ENCODE results near the gene SEPHS1.

Gene SEPHS1

DNA sequence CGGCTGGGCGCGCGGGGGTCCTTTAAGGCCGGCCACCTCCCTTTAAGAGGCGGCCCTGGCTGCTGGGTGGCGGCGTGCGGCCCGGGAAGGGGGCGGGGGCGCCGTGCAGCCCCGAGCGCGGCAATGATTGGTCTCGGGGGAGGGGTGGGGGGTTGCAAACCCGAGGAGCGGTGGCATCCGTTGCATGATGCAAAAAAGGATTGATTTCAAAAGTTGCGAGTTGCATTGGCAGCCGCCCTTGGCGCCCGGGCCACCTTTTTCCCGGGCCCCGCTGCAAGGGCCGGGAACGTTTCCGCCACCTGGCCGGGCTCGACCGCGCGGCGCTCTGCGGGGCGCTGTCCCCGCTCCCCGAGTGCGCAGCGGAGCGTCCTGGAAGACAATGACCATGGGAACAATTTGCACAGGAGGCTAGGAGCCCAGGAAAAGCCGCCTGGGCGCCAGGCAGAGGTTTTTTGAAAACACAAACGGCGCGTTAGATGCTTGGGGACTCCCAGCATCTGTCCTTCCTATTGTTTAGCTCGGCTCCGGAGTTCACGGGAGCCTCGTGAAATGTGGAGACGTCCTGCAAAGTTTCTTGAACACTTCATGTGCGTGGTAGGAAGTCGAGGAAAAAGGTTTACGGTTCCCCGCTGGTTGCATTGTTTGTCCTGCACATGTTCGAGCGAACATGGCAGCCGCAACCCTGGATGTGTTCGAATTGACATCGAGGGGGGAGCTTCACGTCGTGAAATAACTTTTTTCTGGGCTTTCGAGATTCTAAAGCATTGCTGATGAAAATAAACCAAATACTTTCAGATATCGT, at the start of gene SEPHS1 (continued):
- peak; percentile 88; the same call in 1 of the 2 replicates for TF ChIP-seq ZSCAN30 (tag by site-specific recombination; IDR thresholded peaks at IDR 0.05)
- TF ChIP-seq ZNF140 (tag by site-specific recombination; IDR thresholded peaks at IDR 0.05) = no peak
- no peak for TF ChIP-seq ZNF521 (tag by site-specific recombination; IDR thresholded peaks at IDR 0.05)
- peak; percentile 10; the same call in 1 of the 2 replicates for TF ChIP-seq ZFP69B (tag by site-specific recombination; IDR thresholded peaks at IDR 0.05)
- TF ChIP-seq ZNF555 (tag by site-specific recombination; conservative IDR thresholded peaks at IDR 0.05) = no peak
- no peak for TF ChIP-seq ZNF146 (tag by site-specific recombination; IDR thresholded peaks at IDR 0.05)
- no peak for TF ChIP-seq ZNF473 (tag by site-specific recombination; IDR thresholded peaks at IDR 0.05)
- no peak for TF ChIP-seq ZNF157 (tag by site-specific recombination; IDR thresholded peaks at IDR 0.05)
- no peak for TF ChIP-seq ZNF23 (tag by site-specific recombination; IDR thresholded peaks at IDR 0.05; ENCODE audit: borderline replicate concordance)
- 0 out of 2 replicates have a peak, but pooled peaks have one; percentile 38 for TF ChIP-seq GLIS1 (tag by site-specific recombination; IDR thresholded peaks at IDR 0.05)
- no peak for TF ChIP-seq ZNF530 (tag by site-specific recombination; IDR thresholded peaks at IDR 0.05; ENCODE audit: low read depth)
- peak; percentile 38; the same call in 1 of the 2 replicates for TF ChIP-seq ZNF24 (tag by site-specific recombination; IDR thresholded peaks at IDR 0.05)
- TF ChIP-seq ZNF501 (tag by site-specific recombination; IDR thresholded peaks at IDR 0.05) = peak; percentile 47; the same call in 1 of the 2 replicates
- no peak for TF ChIP-seq ZBTB48 (tag by site-specific recombination; IDR thresholded peaks at IDR 0.05)
- no peak for TF ChIP-seq ZNF211 (tag by site-specific recombination; IDR thresholded peaks at IDR 0.05; ENCODE audit: low read depth)
- TF ChIP-seq ZNF664 (tag by site-specific recombination; IDR thresholded peaks at IDR 0.05) = no peak
- no peak for TF ChIP-seq ZNF701 (tag by site-specific recombination; IDR thresholded peaks at IDR 0.05)
- TF ChIP-seq, protein P1, sequence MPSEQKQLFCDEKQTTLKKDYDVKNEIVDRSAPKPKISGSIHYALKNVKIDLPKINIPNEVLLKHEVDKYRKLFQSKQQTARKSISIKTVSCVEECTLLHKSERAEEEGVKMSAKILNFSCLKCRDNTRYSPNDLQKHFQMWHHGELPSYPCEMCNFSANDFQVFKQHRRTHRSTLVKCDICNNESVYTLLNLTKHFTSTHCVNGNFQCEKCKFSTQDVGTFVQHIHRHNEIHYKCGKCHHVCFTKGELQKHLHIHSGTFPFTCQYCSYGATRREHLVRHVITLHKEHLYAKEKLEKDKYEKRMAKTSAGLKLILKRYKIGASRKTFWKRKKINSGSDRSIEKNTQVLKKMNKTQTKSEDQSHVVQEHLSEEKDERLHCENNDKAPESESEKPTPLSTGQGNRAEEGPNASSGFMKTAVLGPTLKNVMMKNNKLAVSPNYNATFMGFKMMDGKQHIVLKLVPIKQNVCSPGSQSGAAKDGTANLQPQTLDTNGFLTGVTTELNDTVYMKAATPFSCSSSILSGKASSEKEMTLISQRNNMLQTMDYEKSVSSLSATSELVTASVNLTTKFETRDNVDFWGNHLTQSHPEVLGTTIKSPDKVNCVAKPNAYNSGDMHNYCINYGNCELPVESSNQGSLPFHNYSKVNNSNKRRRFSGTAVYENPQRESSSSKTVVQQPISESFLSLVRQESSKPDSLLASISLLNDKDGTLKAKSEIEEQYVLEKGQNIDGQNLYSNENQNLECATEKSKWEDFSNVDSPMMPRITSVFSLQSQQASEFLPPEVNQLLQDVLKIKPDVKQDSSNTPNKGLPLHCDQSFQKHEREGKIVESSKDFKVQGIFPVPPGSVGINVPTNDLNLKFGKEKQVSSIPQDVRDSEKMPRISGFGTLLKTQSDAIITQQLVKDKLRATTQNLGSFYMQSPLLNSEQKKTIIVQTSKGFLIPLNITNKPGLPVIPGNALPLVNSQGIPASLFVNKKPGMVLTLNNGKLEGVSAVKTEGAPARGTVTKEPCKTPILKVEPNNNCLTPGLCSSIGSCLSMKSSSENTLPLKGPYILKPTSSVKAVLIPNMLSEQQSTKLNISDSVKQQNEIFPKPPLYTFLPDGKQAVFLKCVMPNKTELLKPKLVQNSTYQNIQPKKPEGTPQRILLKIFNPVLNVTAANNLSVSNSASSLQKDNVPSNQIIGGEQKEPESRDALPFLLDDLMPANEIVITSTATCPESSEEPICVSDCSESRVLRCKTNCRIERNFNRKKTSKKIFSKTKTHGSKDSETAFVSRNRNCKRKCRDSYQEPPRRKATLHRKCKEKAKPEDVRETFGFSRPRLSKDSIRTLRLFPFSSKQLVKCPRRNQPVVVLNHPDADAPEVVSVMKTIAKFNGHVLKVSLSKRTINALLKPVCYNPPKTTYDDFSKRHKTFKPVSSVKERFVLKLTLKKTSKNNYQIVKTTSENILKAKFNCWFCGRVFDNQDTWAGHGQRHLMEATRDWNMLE (tag by site-specific recombination; conservative IDR thresholded peaks at IDR 0.05; ENCODE audit: low read depth) = no peak
- TF ChIP-seq, protein P2, sequence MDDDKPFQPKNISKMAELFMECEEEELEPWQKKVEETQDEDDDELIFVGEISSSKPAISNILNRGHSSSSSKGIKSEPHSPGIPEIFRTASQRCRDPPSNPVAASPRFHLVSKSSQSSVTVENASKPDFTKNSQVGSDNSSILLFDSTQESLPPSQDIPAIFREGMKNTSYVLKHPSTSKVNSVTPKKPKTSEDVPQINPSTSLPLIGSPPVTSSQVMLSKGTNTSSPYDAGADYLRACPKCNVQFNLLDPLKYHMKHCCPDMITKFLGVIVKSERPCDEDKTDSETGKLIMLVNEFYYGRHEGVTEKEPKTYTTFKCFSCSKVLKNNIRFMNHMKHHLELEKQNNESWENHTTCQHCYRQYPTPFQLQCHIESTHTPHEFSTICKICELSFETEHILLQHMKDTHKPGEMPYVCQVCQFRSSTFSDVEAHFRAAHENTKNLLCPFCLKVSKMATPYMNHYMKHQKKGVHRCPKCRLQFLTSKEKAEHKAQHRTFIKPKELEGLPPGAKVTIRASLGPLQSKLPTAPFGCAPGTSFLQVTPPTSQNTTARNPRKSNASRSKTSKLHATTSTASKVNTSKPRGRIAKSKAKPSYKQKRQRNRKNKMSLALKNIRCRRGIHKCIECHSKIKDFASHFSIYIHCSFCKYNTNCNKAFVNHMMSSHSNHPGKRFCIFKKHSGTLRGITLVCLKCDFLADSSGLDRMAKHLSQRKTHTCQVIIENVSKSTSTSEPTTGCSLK (tag by site-specific recombination; IDR thresholded peaks at IDR 0.05) = no peak
- TF ChIP-seq ZNF404 (tag by site-specific recombination; IDR thresholded peaks at IDR 0.05) = no peak
- no peak for TF ChIP-seq ZNF416 (tag by site-specific recombination; IDR thresholded peaks at IDR 0.05)
- TF ChIP-seq, protein P3, sequence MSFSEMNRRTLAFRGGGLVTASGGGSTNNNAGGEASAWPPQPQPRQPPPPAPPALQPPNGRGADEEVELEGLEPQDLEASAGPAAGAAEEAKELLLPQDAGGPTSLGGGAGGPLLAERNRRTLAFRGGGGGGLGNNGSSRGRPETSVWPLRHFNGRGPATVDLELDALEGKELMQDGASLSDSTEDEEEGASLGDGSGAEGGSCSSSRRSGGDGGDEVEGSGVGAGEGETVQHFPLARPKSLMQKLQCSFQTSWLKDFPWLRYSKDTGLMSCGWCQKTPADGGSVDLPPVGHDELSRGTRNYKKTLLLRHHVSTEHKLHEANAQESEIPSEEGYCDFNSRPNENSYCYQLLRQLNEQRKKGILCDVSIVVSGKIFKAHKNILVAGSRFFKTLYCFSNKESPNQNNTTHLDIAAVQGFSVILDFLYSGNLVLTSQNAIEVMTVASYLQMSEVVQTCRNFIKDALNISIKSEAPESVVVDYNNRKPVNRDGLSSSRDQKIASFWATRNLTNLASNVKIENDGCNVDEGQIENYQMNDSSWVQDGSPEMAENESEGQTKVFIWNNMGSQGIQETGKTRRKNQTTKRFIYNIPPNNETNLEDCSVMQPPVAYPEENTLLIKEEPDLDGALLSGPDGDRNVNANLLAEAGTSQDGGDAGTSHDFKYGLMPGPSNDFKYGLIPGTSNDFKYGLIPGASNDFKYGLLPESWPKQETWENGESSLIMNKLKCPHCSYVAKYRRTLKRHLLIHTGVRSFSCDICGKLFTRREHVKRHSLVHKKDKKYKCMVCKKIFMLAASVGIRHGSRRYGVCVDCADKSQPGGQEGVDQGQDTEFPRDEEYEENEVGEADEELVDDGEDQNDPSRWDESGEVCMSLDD (tag by site-specific recombination; IDR thresholded peaks at IDR 0.05) = peak; percentile 63
- TF ChIP-seq IKZF3 (tag by site-specific recombination; IDR thresholded peaks at IDR 0.05) = peak; percentile 78
- TF ChIP-seq ZNF596 (tag by site-specific recombination; IDR thresholded peaks at IDR 0.05) = no peak
- TF ChIP-seq, protein P4, sequence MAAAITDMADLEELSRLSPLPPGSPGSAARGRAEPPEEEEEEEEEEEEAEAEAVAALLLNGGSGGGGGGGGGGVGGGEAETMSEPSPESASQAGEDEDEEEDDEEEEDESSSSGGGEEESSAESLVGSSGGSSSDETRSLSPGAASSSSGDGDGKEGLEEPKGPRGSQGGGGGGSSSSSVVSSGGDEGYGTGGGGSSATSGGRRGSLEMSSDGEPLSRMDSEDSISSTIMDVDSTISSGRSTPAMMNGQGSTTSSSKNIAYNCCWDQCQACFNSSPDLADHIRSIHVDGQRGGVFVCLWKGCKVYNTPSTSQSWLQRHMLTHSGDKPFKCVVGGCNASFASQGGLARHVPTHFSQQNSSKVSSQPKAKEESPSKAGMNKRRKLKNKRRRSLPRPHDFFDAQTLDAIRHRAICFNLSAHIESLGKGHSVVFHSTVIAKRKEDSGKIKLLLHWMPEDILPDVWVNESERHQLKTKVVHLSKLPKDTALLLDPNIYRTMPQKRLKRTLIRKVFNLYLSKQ (tag by site-specific recombination; IDR thresholded peaks at IDR 0.05; ENCODE audit: borderline replicate concordance) = no peak
- TF ChIP-seq WT1 (tag by site-specific recombination; IDR thresholded peaks at IDR 0.05) = no peak
- no peak for TF ChIP-seq ZNF266 (tag by site-specific recombination; IDR thresholded peaks at IDR 0.05; ENCODE audit: low read depth)
- no peak for TF ChIP-seq ZSCAN16 (tag by site-specific recombination; IDR thresholded peaks at IDR 0.05)
- no peak for TF ChIP-seq ZNF426 (tag by site-specific recombination; IDR thresholded peaks at IDR 0.05)
- no peak for TF ChIP-seq ZNF10 (tag by site-specific recombination; IDR thresholded peaks at IDR 0.05)

Data from HEK293 (cell line).